HG02885 (cell line): ENCODE results near the gene CSNK2A1.
"Not testable (repeated sequence)": the region's sequence is repeated elsewhere in the genome, so short reads cannot be mapped to it uniquely, and the experiment has no call there.

ENCODE experiments used
- ATAC-seq: cut with Tn5 transposase; IDR thresholded peaks from one replicate; pipeline ENCODE4 v1.9.1; 2021; ENCODE audit warnings: mild to moderate bottlenecking; ENCODE audit not compliant: unreplicated experiment, poor library complexity

CSNK2A1 gene

DNA sequence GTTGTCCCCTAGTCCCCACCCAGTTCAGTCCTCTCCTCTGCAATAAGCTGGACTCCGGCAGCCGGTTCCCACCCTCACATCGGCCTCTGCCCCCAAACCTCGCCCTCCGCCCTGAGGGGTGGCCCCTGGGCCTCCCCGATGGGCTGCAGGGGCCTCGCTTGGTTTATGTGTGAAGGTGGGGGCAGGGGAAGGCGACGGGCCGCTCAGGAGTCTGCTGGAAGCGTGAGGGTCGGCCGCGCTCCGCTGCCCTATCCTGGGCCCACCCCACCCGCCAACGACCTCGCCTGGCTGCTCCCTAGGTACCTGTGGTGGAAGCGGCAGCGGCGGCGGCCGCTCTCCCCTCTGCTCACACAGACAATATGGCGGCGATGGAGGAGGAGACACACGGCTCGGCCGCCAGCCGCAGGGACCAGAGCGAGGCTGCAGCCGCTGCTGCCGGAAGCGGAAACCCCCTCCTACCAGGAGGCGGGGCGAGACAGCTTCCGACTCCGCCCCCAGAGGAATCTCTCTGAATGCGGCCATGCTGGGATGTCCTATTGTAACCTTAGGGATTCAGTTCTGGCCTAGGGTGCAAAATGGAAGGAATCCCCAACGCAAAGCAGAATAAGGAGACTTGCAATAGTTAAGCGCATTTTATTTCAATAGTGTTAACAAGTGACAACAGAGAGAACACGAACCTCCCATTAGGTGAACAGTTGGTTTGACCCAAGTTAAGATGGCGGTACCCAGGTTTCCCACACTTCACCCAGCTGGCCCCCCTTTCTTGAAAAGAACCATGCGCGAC, at the start of gene CSNK2A1:
Gene CSNK2A1, minus strand, starts transcription at position 422 of the 784 bp plus-strand sequence. CDS start 35,239 bp downstream, outside the sequence.
- peak; percentile 96 for ATAC-seq

DNA sequence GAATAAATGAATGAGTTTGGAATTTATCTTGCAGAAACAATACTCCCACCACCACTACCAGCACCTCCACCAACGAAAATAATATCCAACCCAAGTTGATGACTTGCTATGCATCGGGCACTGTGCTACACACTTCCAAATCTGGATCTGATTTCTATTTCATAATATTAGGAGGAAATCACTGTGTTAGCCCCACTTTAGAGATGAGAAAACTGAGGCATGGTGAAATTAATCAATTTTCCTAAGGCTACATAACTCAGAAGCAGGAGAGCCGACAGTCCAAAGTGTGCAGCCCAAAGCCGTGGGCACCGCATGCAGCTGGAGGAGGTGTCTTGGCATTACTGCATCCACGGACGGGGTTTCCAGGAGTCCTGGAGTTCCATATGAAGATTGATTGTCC, 48.9 kb upstream of the CSNK2A1 start:
- ATAC-seq, result no peak

DNA sequence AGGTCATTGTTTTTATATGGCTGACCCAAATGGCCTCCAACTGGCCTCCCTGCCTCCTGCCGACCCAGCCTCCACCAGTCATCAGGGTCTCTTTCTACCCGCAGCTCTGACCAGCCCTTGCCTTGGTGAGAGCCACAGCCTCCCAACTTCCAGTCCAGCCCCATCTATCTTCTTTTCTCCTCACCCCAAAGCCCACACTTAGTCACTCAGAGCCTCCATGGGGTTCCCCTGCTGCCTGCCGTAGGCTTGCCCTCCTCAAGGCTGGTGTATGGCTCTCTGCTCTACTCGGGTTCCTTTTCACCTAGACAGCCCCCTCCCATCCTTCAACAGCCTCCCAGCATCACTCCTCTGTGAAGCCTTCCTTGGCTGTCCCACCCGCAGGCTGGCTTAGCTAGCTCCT, 48.4 kb upstream of the CSNK2A1 start:
- ATAC-seq, result no peak

DNA sequence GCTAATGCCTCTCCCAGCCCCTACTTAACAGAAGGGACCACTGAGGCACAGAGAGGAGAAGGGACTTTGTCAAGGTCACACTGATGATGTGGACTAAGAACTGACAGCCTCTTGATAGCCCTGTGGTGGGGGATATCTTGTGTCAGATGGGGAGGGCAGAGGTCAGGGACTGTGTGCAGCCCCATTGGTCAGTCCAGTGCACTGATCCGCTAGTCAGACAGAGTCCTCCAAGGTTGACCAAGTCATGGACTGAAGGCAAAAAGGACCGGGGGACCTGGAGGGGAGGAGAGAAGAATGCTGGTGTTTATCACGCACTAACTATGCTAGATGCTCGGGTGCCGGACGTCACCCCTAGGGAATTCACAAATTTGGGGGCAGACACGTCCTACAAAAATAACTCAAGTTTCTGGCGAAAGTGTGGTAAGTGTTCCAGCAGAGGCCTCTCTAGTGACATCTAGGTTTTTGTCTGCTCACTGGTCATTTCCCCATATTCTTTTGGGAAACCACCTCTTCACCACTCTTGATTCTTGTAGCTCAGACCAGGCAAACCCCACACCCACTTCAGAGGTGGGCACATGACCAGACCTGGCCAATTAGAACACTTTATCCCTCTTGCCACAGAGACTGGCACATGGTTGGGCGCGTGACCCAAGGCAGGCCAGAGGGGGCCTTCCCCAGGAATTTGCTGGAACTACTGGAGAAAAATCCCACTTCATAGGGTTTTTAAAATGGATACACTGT, 45.5 kb upstream of the CSNK2A1 start:
- peak; percentile 83 for ATAC-seq

DNA sequence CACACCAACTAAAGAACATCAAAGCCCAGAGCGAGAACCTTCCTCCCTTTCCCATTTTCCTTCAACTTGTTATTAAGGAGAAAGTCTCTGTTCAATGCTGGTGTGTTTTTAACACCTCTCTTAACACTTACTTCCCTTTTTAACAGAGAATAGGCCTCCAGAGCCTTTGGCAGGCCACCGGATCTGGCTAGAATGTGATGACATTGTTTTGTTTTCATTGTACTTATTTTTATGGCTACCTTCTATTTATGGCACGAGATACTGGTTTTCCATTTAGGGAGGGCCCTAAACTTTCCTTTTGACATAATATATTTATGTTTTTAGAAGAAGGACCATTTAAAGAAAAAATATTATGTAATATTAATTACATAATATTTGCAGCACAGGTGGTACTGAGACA, 44.9 kb upstream of the CSNK2A1 start:
- no peak for ATAC-seq

DNA sequence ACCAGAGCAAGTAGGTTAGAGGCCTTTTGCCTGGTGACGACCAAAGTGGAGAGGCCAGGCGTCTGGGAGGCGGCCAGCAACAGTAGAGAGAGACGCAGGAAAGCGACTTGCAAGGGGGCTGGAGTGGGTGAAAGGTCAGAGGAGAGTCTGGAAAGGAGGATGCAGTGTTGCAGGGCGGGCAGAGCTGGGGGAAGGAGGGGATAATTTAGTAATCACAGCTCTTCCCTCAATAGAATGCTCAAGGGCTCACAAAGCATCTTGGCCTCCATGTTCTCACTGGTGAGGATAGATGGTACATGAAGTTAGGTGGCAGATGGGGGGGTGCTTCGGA, 41.3 kb upstream of the CSNK2A1 start:
- no peak for ATAC-seq

DNA sequence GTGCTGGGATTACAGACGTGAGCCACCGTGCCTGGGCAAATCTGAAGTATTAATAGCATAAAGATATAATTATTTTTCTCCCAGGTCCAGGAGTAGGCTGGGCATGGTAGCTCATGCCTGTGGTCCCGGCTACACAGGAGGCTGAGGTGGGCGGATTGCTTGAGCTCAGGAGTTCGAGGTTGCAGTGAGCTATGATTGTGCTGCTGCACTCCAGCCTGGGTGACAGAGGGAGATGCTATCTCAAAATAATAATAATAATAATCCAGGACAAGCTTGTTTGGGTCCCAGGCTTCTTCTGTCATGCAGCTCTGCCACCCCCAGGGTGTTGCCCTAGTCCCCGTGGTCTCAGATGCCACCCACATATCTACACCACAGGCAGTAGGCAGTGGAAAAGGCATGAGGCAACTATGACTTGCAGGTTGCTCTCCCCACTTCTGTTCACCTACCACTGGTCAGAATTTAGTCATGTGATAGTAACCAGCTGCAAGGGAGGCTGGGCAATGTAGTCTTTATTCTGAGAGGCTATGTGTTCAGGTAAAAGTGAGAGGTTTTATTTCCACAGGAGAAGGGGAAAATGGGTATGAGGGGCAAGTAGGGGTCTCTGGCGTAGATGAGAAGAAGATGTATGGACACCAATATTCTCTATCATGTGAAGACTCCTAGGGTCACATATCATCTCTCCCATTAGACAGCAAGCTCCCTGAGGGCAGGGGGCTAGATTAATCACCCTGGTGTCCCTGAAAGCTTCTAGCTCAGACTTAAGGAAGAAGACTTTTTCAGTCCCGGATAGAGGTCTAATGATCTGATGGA, 40.8 kb upstream of the CSNK2A1 start:
- peak; percentile 64 for ATAC-seq

DNA sequence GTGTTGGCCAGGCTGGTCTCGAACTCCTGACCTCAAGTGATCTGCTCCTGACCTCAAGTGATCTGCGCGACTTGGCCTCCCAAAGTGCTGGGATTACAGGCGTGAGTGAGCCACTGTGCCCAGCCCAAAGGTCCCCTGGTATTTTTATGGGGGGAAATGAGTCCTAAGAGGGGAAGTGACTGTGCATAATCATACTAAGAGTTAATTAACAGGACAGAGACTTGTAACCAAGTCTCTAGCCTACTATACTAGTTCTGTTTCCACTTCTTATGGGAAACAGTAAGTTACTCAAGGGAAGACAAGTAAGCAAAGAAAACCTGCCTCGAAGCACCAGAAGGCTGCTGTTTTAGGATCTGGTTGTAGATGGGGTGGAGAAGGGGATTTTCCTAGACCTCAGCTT, 38.6 kb upstream of the CSNK2A1 start:
- ATAC-seq, result no peak

DNA sequence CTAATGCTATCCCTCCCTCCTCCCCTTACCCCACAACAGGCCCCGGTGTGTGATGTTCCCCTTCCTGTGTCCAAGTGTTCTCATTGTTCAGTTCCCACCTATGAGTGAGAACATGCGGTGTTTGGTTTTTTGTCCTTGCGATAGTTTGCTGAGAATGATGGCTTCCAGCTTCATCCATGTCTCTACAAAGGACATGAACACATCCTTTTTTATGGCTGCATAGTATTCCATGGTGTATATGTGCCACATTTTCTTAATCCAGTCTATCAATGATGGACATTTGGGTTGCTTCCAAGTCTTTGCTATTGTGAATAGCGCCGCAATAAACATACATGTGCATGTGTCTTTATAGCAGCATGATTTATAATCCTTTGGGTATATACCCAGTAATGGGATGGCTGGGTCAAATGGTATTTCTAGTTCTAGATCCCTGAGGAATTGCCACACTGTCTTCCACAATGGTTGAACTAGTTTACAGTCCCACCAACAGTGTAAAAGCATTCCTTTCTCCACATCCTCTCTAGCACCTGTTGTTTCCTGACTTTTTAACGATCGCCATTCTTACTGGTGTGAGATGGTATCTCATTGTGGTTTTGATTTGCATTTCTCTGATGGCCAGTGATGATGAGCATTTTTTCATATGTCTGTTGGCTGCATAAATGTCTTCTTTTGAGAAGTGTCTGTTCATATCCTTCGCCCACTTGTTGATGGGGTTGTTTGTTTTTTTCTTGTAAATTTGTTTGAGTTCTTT, 35.5 kb upstream of the CSNK2A1 start:
- ATAC-seq, result not testable (repeated sequence)

DNA sequence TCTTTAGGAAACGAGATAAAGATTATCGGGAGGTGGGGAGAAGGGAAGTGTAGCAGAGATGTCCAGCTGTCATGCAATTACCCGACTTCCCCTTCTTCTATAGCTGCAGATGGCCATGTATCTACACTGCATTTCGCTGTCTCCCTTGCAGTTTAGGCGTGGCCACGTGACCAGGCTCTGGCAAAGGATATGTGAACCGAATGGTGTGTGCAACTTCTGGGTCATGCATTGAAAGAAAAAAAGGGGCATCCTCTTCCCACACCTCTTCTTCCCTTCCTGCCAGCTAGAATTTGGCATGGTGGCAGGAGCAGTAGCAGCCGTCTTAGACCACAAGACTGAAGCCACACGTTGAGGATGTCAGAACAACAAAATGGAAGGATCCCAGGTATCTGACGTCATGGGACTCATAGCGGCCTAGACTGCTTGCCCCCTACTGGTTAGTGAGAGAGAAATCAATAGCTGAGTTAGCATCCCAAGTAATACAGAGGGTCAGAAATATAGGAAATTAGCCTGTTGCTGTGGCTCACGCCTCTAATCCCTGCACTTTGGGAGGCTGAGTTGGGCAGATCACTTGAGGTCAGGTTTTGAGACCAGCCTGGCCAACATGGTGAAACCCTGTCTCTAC, 33.7 kb upstream of the CSNK2A1 start:
- no peak for ATAC-seq

DNA sequence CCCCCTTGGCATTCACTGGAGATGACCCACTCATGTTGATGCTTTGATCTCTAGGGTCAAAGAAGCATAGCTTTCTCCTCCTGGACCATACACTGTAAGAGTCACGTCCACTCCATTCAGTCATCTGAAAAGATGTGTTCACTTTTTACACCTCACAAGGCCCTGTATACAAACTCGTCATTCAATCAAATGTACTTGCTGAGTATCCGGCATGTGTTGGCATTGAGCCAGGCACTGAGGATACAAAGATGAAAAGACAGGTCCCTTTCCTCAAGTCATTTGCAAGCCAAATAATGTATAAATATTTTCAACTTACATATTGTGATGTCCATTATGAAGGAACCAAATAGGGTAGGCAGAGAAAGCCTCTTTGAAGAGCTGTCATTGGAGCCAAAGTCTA, 32.6 kb upstream of the CSNK2A1 start:
- ATAC-seq, result no peak

DNA sequence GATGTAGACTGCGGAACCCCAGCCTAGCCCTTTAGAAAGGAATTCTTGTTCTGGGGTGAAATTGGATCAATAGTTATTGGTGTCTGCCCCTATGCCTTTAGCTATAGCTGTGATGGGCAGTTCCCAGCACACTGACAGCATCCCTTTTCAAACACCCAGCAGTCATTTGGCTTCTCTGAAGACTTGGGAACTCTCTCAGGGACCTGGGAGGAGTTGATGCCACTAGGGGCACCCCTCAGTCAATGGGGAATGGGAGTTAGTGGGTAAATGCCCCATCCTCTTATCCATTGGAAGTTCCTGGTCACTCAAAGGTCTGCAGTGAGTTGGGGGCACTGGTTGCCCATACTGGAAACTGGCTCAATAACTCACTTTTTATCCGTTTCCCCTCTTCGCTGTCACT, 31.6 kb upstream of the CSNK2A1 start:
- ATAC-seq, result no peak

DNA sequence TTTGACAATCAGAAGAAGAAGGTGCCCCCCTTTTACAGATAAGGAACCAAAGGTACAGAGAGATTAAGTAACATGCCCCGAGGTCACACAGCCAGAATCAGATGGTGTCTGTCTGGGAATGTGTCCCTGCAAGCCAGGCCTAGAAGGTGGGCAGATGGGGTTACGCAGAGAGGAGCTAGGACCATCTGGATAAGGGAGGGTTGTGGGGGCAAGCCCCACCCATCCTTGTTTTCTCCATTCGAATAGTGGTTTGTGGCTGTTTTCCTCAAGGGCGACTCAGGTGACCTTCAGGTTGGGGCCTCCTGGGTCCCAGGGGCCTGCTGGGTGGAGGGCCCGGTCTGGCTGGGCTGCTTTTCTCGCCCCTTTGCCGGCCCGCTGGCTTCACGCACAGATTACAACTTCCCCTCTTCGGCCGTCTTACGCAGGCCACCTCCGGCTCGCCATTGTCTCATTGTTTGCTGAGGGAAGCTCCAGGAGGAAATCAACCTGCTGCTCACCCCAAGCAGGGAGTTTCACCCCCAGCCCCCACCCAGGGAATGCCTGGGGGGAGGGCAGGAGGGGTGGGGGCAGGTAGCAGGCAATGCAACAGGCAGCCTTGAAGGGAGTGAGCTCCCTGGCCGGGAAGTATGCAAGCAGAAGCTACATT, 30.8 kb upstream of the CSNK2A1 start:
- no peak for ATAC-seq

DNA sequence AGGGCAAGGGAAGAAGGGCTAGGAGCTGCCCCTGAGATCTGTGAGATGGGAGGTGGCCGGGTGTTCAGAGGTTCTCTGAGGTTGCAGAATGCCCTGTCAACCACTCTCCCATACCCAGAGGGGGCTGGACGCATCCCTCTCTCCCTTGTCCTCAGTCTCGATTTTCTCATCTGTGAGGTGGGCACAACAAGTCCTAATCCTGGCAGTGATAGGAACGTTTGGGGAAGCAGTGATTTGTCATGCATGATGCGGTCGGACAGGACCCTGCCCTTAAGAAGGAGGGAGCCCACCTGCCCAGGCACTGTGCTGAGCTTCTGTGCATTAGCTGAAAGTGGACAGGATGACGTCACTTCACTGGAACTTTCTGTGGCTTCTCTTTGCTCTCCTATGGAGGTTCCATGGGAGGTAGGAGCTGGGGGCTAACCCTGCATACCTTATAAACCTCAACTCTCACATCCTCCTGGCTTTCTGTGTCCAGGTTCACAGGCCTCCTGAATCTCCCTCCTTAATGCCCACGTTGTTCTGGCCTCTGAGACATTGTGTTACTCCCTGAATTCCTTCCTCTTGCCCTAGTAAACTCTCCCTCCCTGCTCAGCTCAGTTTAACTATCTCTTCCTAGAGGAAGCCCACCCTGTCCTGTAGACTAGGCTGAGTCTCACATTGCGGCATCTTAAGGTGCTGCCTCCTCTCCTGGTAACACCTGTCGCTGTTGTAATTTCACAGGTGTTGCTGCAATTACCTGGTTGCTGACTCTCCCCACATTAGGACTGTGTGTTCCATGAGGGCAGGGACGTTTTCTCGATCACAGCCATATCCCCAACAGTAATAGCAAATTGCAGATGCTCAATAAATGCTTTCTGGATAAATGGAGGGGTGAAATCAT, 30.1 kb upstream of the CSNK2A1 start:
- ATAC-seq, result no peak

DNA sequence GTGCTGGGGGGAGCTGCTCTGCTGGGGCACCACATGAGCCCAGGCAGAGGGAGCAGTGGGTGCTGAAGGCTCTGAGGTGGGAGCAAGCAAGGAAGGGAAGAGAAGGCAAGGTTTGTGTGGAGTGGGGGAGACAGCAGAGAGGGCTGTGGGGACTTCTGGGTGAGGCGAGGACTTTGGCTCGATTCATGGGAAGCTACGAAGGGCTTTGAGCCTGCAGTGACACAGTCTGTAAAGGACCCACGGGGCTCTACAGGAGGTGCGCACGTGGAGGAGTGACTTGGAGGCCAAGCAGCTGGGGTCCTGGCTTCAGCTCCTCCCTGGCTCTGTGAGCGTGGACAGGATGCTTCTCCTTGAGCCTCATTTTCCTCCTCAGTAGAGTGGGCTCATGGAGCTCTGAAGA, 29.1 kb upstream of the CSNK2A1 start:
- no peak for ATAC-seq

DNA sequence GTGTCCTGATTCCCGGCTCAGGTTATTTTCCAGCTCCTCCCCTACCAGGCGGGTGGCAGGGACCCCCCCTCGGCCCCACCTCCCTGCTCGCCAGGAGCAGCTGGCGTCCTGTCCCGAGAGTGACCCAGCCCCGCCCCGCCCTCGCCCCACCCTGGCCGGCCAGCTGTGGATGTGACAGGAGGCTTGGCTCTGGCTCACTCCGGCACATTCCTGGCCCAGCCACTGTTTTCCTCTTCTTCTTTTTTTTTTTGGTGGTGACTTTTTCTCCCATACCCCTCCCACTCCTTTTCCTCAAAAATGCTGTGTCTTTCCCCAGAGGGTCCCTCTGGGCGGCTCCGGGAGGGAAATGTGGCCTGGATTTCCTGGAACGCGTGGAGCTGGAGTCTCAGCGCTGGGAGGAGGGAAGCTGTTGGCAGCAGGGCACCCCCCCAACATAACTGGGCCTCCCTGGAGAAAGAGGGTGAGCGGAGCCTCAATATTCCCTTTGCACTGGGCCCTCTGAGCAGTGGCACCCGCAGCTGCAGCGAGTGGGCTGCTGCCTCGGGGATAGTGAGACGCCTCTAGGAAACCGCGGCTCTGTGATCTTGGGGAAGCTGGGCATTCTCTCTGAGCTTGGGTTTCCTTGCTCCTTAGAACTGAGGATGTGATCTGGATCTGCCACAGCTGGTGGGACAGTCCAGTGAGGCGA, 28.3 kb upstream of the CSNK2A1 start:
- no peak for ATAC-seq

DNA sequence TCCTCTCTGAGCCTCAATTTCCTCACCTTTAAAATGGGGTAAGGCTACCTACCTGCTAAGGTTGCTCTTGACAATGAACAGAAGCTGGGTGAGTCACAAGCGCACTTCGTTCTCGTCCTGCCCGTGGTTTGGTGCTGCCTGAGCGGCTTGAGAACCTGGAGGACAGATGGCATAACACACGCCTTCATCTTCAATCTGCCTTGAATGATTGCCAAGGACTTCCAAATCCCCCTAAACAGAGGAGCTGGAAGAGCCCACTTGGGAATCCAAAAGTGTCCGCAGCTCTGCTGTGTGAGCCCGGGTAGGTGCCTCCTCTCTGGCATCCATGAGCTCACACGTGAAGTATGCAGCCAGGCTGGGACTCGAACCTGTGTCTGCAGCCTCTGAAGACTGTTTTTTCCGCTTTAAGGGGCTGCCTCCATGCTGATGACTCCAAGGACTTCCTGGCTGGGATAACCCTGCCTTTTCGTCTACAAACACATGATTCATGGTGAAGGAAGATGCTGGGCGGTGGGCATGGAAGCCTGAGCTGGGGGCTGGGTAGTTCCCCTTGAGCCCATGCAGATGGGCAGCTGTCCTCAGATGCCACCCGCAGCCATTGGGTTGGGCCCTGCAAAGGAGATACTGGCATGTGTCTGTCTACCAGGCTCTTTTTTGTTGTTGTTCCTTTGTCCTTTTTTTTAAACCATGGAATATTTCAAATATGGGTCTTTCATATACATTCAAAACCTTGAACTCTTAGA, 25.3 kb upstream of the CSNK2A1 start:
- ATAC-seq, result no peak
